Measurements from ENCODE around the gene FOXP1.

DNA sequence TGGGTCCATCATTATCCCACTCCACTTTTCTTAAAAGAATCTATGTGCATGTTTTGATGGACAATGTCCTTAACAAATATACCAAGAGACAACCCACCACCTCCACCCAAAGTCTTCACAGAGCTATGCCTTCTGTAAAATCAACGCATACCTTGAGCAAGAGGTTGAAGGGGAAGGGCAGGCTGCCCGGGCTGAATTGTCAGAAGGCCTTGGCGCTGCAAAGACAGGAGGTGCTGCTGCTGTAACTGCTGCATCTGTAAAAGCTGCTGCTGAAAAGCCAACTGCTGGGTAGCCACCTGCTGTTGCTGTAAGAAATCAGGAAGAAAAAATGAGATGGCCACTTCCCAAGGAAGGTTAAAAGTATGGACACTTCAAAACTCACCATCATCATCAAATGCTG is 536.7 kb downstream of the FOXP1 start:
- TF ChIP-seq BHLHE40 (IDR thresholded peaks at IDR 0.05; ENCODE audit: borderline replicate concordance): no peak
- TF ChIP-seq ELF4 (IDR thresholded peaks at IDR 0.05): no peak
- no peak for TF ChIP-seq SUZ12 (IDR thresholded peaks at IDR 0.05)
- TF ChIP-seq SP1 (IDR thresholded peaks at IDR 0.05): no peak
- TF ChIP-seq TARDBP (IDR thresholded peaks at IDR 0.05): no peak
- TF ChIP-seq, protein P1, sequence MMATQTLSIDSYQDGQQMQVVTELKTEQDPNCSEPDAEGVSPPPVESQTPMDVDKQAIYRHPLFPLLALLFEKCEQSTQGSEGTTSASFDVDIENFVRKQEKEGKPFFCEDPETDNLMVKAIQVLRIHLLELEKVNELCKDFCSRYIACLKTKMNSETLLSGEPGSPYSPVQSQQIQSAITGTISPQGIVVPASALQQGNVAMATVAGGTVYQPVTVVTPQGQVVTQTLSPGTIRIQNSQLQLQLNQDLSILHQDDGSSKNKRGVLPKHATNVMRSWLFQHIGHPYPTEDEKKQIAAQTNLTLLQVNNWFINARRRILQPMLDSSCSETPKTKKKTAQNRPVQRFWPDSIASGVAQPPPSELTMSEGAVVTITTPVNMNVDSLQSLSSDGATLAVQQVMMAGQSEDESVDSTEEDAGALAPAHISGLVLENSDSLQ (IDR thresholded peaks at IDR 0.05): no peak
- TF ChIP-seq ZNF384 (IDR thresholded peaks at IDR 0.05): no peak
- no peak for TF ChIP-seq FOXK2 (IDR thresholded peaks at IDR 0.05)
- TF ChIP-seq HDGF (IDR thresholded peaks at IDR 0.05; ENCODE audit: borderline replicate concordance): no peak
- no peak for TF ChIP-seq FOXA1 (IDR thresholded peaks at IDR 0.05)
- no peak for TF ChIP-seq ARNT (IDR thresholded peaks at IDR 0.05)
- TF ChIP-seq FOXM1 (IDR thresholded peaks at IDR 0.05; ENCODE audit: borderline replicate concordance): no peak

Measured in HEK293T (cell line).